ENCODE data around the gene CDH4.

Gene CDH4

GRCh38 chr20:61285152-61285645, 33.1 kb downstream of the CDH4 start:
- no peak for DNase-seq

- no peak for DNase-seq
These were observed 33.6 kb downstream of the CDH4 start for GRCh38 chr20:61285691-61286090.

- no peak for DNase-seq
These were observed 35.7 kb downstream of the CDH4 start for GRCh38 chr20:61287583-61288275.

GRCh38 chr20:61288331-61288784, 36.3 kb downstream of the CDH4 start:
- no peak for DNase-seq

- DNase-seq: no peak
These were observed 37.1 kb downstream of the CDH4 start for GRCh38 chr20:61289166-61289565.

- DNase-seq: no peak
These were observed 38.7 kb downstream of the CDH4 start for GRCh38 chr20:61290721-61291120.

- no peak for DNase-seq
These were observed 39.2 kb downstream of the CDH4 start for GRCh38 chr20:61291166-61291829.

- DNase-seq: no peak
These were observed 40.3 kb downstream of the CDH4 start for GRCh38 chr20:61292391-61292790.

- DNase-seq: no peak
These were observed 41.0 kb downstream of the CDH4 start for GRCh38 chr20:61292821-61293612.

- no peak for DNase-seq
These were observed 41.9 kb downstream of the CDH4 start for GRCh38 chr20:61293951-61294350.

GRCh38 chr20:61295249-61295648, 43.2 kb downstream of the CDH4 start:
- DNase-seq: no peak

GRCh38 chr20:61295682-61296628, 43.9 kb downstream of the CDH4 start:
- peak; percentile 47 for DNase-seq

GRCh38 chr20:61296629-61297019, 44.6 kb downstream of the CDH4 start:
- DNase-seq: no peak

GRCh38 chr20:61297491-61297890, 45.4 kb downstream of the CDH4 start:
- DNase-seq: no peak

GRCh38 chr20:61297986-61298385, 45.9 kb downstream of the CDH4 start:
- no peak for DNase-seq

GRCh38 chr20:61298661-61299060, 46.6 kb downstream of the CDH4 start:
- no peak for DNase-seq

- no peak for DNase-seq
These were observed 47.0 kb downstream of the CDH4 start for GRCh38 chr20:61299104-61299503.

- no peak for DNase-seq
These were observed 47.6 kb downstream of the CDH4 start for GRCh38 chr20:61299618-61300017.

- DNase-seq: no peak
These were observed 48.2 kb downstream of the CDH4 start for GRCh38 chr20:61300293-61300692.

- no peak for DNase-seq
These were observed 48.6 kb downstream of the CDH4 start for GRCh38 chr20:61300709-61301108.

- no peak for DNase-seq
These were observed 49.9 kb downstream of the CDH4 start for GRCh38 chr20:61301711-61302525.

GRCh38 chr20:61303217-61303616, 51.2 kb downstream of the CDH4 start:
- DNase-seq: no peak
